ENCODE measurements around the gene FSCN2.

FSCN2 gene

DNA sequence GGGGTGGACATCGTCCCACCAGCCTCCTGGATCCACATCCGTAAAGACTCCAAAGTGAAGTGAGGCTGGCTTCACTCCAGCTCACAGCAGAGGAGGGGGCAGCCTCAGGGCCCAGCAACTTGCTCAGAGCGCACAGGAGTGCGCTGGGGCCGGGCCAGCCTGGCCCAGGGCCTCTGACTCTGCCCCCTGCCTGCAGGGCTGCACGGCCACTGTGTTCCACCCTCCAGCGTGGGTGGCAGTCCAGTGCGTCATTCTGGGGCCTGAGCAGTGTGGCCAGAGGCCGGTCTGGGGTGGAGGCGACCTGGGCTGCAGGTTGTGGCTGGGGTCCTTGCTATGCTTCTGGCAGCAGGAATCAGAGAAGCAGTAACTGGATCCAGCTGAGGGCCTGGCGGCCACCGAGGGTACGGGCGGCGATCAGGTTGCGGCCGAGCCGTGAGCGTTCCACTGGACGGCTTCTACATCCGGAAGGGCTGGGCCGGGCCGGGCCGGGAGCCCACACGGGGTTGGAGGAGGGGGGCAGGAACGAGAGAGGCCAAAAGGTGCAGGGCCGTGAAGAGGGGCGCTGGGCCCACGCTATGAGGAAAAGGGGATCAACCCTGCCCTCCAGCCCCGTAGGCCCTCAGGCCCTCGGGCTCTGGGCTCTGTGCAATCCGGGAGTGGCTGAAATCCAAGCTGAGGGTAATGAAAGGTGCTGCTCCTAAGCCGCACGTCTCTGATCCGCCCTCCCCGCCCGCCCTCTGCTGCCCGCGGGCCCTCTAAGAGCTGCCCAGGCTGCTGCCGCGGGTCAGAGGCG is at the start of gene FSCN2:
TSS of gene FSCN2 (plus strand) at position 787 of the 793 bp plus-strand sequence. CDS start 155 bp downstream, outside the sequence.
- DNase-seq (ENCODE audit: low read depth in 2 of 3, low spot score in 2 of 3), result no peak

DNA sequence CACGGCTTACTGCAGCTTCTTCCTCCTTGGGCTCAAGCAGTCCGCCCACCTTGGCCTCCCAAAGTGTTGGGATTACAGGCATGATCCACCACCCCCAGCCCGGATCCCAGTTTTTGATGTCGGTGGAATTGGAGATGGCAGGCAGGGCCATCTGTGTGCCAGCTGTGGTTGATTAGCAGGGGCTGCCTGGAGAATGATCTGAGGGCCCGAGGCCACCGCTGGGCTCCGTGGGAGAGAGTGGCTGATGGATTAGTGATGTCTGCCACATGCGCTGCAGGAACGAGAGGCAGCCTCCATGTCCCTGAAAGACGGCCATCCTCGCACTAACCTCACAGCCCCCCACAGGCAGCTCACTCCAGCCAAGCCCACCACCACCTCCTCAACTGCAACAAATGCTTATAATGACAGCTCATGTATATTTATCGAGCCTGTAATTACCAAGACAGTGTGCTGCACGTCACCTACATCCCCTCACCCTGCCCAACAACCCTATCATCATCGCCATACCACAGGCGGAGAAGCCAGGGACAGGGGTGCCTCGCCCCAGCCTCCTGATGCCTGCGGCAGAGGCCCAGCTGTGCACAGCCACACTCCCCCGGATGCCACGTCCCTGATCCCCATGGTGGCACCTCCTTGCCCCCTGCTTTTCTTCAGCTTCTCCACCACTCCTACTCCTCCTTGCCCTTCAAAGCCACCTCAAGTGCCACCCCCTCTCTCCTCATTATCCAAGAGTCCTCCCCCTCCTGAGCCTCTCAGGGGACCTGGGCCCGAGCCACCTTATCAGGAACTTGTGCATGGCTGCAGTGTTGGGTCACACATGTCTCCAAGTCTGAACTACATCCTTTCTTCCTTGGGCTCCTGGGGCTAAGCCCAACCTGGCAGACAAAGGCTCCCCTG is 48.8 kb upstream of the FSCN2 start:
- DNase-seq (ENCODE audit: low read depth in 2 of 3, low spot score in 2 of 3), result no peak

DNA sequence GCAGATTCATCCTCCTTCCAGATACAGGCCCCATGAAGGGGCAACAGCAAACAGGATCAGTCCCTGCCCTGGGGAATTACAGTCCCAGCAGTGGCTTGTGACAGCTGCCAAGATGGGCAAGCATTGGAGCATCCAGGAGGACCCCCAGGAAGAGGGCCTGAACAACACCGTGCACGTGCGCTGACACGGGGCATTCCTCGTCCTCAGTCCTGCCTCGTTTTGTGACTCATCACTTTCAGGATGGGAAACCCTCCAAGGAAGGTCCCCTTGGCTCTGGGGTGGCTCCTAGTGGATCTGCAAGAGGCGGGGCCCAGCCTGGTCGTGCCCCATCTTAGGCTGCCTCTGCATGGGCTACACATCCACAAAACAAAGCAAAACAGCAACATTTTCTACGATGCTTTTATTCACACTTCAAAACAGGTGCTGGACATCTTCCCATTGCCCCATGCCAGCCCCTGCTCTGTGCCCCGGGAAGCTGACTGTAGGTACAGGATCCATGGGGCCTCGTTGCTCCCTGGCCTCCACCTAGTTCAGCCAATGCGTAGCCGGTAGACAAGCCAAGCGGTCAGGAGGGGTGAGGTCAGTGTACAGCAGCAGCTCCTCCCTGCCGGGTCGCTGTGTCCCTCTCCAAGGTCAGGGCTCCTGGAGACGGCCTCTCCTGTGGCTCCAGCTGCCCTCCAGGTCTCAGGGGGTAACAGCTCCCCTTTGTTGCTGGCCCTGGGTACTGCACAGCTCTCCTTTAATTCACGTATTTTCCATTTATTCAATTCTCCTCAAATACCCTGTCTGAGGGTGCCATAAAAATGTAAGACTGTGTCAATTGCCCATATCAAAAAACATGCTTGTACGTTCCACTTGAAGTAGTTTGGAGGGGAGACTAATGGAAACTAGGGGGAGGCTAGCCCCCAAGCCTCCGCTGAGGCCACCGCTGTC is 47.8 kb upstream of the FSCN2 start:
- no peak for DNase-seq (ENCODE audit: low read depth in 2 of 3, low spot score in 2 of 3)

- no peak for DNase-seq (ENCODE audit: low read depth in 2 of 3, low spot score in 2 of 3)
These were observed 46.9 kb upstream of the FSCN2 start for GRCh38 chr17:81481073-81481799.

- DNase-seq (ENCODE audit: low read depth in 2 of 3, low spot score in 2 of 3), result no peak
These were observed 46.2 kb upstream of the FSCN2 start for GRCh38 chr17:81481815-81482505.

DNA sequence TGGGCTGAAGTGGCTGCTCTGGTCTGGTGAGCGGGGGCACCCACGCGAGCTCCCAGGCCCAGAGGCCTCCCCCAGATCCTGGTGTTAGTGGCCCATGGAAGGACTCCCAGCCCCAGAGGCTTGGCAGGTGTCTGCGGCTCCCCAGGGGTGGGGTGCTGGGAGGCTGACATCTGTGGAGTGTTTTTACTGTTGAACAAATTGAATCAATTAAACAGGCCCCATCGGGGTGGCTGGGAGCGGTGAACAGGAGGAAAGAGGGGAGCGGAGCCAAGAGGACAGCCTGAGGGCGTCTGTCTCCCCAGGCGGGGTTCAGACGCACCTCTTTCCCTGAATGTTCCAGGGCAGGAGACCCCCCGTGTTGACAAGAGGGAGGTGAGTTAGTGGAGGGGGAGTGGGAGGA is 45.5 kb upstream of the FSCN2 start:
- DNase-seq (ENCODE audit: low read depth in 2 of 3, low spot score in 2 of 3), result no peak

GRCh38 chr17:81483085-81483861 is 44.9 kb upstream of the FSCN2 start:
- no peak for DNase-seq (ENCODE audit: low read depth in 2 of 3, low spot score in 2 of 3)

- DNase-seq (ENCODE audit: low read depth in 2 of 3, low spot score in 2 of 3), result no peak
These were observed 44.3 kb upstream of the FSCN2 start for GRCh38 chr17:81483862-81484194.

GRCh38 chr17:81484195-81484979 is 43.8 kb upstream of the FSCN2 start:
- DNase-seq (ENCODE audit: low read depth in 2 of 3, low spot score in 2 of 3), result peak; percentile 84 to 85 (median 84)

DNA sequence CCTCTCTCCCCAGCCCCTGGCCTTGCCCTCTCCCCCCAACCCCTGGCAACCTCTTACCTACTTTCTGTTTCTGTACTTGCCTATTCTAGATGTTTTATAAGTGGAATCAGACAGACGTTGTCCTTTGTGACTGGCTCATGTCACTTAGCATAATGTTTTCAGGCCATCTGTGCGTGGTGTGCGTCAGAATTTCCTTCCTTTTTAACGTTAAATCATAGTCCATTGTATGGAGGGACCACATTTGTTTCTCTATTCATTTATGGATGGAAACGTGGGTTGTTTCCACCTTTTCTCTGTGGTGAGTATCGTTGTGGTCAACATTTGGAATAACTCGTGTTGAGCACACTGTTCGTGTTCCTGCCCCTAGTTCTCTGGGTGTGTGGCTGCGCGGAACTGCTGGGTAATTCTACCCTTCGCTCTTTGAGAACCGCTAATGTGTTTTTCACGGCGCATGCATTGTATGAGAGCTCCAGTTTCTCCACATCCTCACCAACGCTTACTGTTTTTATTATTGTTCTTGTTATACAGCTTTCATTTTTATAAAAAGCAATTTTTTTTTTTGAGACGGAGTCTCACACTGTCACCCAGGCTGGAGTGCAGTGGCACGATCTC is 41.9 kb upstream of the FSCN2 start:
- DNase-seq (ENCODE audit: low read depth in 2 of 3, low spot score in 2 of 3), result no peak

DNA sequence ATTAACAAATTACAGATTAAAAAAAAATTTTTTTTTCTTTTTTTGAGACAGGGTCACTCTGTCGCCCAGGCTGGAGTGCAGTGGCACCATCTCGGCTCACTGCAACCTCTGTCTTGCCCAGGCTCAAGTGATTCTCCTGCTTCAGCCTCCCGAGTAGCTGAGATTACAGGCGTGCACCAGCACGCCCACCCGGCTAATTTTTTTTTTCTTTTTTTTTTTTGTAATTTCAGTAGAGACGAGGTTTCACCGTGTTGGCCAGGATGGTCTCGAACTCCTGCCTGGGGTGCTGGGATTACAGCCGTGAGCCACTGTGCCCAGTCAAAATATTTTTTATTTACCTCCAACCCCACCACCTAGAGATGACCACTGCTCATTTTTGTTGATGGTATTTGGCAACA is 41.1 kb upstream of the FSCN2 start:
- DNase-seq (ENCODE audit: low read depth in 2 of 3, low spot score in 2 of 3), result no peak

- DNase-seq (ENCODE audit: low read depth in 2 of 3, low spot score in 2 of 3), result peak in 2 of 3 experiments; percentile 55 to 66
These were observed 40.5 kb upstream of the FSCN2 start for GRCh38 chr17:81487487-81488275.

GRCh38 chr17:81488276-81488860 is 39.8 kb upstream of the FSCN2 start:
- no peak for DNase-seq (ENCODE audit: low read depth in 2 of 3, low spot score in 2 of 3)

- DNase-seq (ENCODE audit: low read depth in 2 of 3, low spot score in 2 of 3), result no peak
These were observed 38.9 kb upstream of the FSCN2 start for GRCh38 chr17:81489012-81489997.

Measured in activated CD8-positive, alpha-beta memory T cell treated with anti-CD3 and anti-CD28 coated beads for 48 hours (primary cell).